Transverse colon (tissue), 4 donors: ENCODE data around the gene TTC39C. TPM values are rescaled to one million over a fixed set of nuclear protein-coding genes. Genes with fewer than 3 reads are reported as not detected.
A peak's percentile ranks its signal among the peaks of the same experiment; 100 is the strongest.

Experiments used
- DNase-seq: peaks from one replicate; pipeline ENCODE4 v3.0.0-alpha.2; 2019
- H3K27ac ChIP-seq, 4 donors: fragments of 200-600 bp; sonication (generic); 2 replicates each; pipeline ENCODE4 v1.5.1; 2016 to 2018; ENCODE audit warnings: inconsistent platforms in 4 of 4
- H3K27me3 ChIP-seq: fragments of 200-600 bp; sonication (generic); 2 replicates; pipeline ENCODE4 v1.5.1; 2017; ENCODE audit warnings: inconsistent platforms
- H3K36me3 ChIP-seq, 4 donors: fragments of 200-600 bp; sonication (generic); 2 replicates each; pipeline ENCODE4 v1.5.1; 2017 to 2019; ENCODE audit warnings: inconsistent platforms in 4 of 4
- H3K4me1 ChIP-seq, 4 donors: fragments of 200-600 bp; sonication (generic); 2 replicates each; pipeline ENCODE4 v1.5.1; 2017 to 2020; ENCODE audit warnings: inconsistent platforms in 4 of 4
- H3K4me3 ChIP-seq, 4 donors: fragments of 200-600 bp; sonication (generic); 1 replicate in 1 of 4; 2 replicates in 3 of 4; pipeline versions ENCODE4 v1.5.1 to v1.6.1; 2017 to 2019; ENCODE audit warnings: inconsistent platforms in 4 of 4
- H3K9me3 ChIP-seq, 2 donors: fragments of 200-600 bp; sonication (generic); 2 replicates each; pipeline ENCODE4 v1.5.1; 2017 to 2019; ENCODE audit warnings: inconsistent platforms in 2 of 2
- CTCF ChIP-seq, 5 experiments: fragments of 200-600 bp in 3 of 5; fragments of 450-650 bp in 2 of 5; sonication (generic) in 3 of 5; IDR thresholded peaks; 1 replicate in 2 of 5; 2 replicates in 3 of 5; pipeline ENCODE4 v1.5.1; 2016 to 2017; ENCODE audit warnings: antibody characterized with exemption in 5 of 5, inconsistent platforms in 3 of 5, mild to moderate bottlenecking in 2 of 5, moderate library complexity in 1 of 5
- EP300 ChIP-seq: sonication (generic); formaldehyde crosslinking; IDR thresholded peaks from one replicate; pipeline ENCODE4 v1.6.1; 2017; ENCODE audit warnings: antibody characterized with exemption, low read depth
- POLR2A ChIP-seq: fragments of 450-650 bp; IDR thresholded peaks from one replicate; pipeline ENCODE4 v1.6.1; 2016; ENCODE audit warnings: antibody characterized with exemption, mild to moderate bottlenecking, moderate library complexity
- POLR2AphosphoS5 ChIP-seq, 3 donors: sonication (generic); formaldehyde crosslinking; IDR thresholded peaks; one replicate each; pipeline ENCODE4 v1.6.1; 2016; ENCODE audit warnings: antibody characterized with exemption in 3 of 3
- WGBS, 2 donors: methylation state at CpG; one replicate each; pipeline ENCODE4 v1.1.5; 2018; ENCODE audit warnings: low coverage in 1 of 2; 5-methylcytosine and 5-hydroxymethylcytosine counted together
- in situ Hi-C, 4 donors: fragments of 200-750 bp; cut with MboI; loops; one replicate each; pipeline versions ENCODE4 v1.15.0 to v1.15.1; 2017; ENCODE audit warnings: low sequenced_read_pairs in 3 of 4, low pct_ligation_motif_present in 1 of 4, low pct_unique_long_range_greater_than_20kb in 1 of 4
- intact Hi-C: fragments of 100-400 bp; cut with DNase I; formaldehyde crosslinking; loops from one replicate; pipeline ENCODE4 v1.15.1; 2023; ENCODE audit warnings: low total_unique reads
- total RNA-seq, 4 donors: library from RNA; depleted of rRNA; stranded (reverse); fragments of >200 nt; gene quantifications; one replicate each; pipeline ENCODE4 v1.1.0, GENCODE V29; 2016

The TTC39C gene
- total RNA-seq, 4 donors from 2014 or later: 4.8 to 18.4 (median 7.4) TPM

DNA sequence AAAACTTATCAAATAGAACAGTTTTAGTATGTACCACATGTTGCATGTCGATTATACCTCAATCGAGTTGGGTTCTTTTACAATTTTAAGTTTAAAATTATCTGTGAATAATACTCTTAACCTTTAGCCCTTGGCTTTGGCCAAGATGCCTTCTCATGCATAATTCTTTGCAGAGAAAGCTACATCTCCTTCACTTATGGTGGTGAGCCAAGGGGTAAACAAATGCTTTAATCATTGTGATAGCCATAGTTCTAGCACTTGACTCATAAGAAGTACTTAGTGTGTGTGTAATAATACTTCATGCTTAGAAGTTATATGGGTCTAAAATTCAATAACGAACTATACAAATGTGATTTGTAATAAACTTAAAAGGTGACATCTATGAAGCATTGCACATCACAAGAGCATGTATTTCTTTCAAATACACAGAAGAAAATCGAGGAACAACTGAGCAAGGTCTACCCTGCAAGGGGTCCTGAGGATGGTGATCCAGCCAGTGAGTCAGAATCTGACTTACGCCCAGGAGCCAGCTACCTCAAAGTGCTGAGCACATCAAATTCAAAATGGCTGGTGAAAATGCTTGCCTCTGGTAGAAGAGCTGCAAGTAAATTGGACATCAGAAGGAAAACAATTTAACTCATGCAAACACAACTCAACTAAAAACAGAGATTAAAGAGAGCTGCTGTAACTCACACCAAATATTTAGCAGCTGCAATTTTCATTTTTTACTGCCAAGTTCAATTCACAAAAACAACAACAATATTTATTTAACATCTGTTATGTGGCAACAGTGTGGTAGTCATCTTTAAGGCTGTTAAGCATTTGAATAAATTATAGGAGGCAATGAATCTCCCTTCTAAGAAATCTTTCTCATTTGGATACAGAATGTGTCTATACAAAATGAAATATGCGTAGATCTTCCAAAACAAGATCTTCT is 23.8 kb upstream of the TTC39C start:
- peaks cover 0 to 8% (median 7%) of the 10 kb centered on the region in 4 donors for H3K4me1 ChIP-seq
- H3K4me3 ChIP-seq: no peak overlapping the region
- no peaks in the 10 kb centered on the region for H3K9me3 ChIP-seq
- TF ChIP-seq POLR2AphosphoS5 (IDR thresholded peaks at IDR 0.05): no peak
- TF ChIP-seq CTCF (IDR thresholded peaks at IDR 0.05): no peak
- H3K27ac ChIP-seq: no peak overlapping the region
- intact Hi-C loops (no loop called here), in situ Hi-C loops (no loop called here)
- H3K27me3 ChIP-seq: no peaks in the 10 kb centered on the region
- WGBS, 2 donors: 70 to 79% methylated on average over 6 of the region's 6 CpGs
- DNase-seq: no peak
- H3K36me3 ChIP-seq: no peaks in the 10 kb centered on the region

- peaks cover 0 to 8% (median 7%) of the 10 kb centered on the region in 4 donors for H3K4me1 ChIP-seq
- H3K27me3 ChIP-seq: no peaks in the 10 kb centered on the region
- H3K4me3 ChIP-seq: no peak overlapping the region
- no peaks in the 10 kb centered on the region for H3K36me3 ChIP-seq
- intact Hi-C loops (no loop called here), in situ Hi-C loops (no loop called here)
- WGBS, 2 donors: 75 to 77% methylated on average over 4 to 7 of the region's 7 CpGs
- H3K27ac ChIP-seq: peak overlapping the region; percentile 9 to 50 (median 23)
- H3K9me3 ChIP-seq: no peaks in the 10 kb centered on the region
- no peak for DNase-seq
- TF ChIP-seq POLR2AphosphoS5 (IDR thresholded peaks at IDR 0.05) (peak in 2 of 3 donors; percentile 17 to 21), POLR2A (peak; percentile 39), EP300 (no peak)
These were observed 22.2 kb upstream of the TTC39C start for GRCh38 chr18:23992089-23992940.

GRCh38 chr18:23992941-23993280 is 21.6 kb upstream of the TTC39C start:
- H3K36me3 ChIP-seq: no peaks in the 10 kb centered on the region
- no peak overlapping the region for H3K4me3 ChIP-seq
- H3K4me1 ChIP-seq: peaks cover 0 to 12% (median 8%) of the 10 kb centered on the region in 4 donors
- TF ChIP-seq CTCF (IDR thresholded peaks at IDR 0.05) (no peak), POLR2AphosphoS5 (IDR thresholded peaks at IDR 0.05) (no peak), EP300 (no peak), POLR2A (no peak)
- no peaks in the 10 kb centered on the region for H3K27me3 ChIP-seq
- H3K9me3 ChIP-seq: no peaks in the 10 kb centered on the region
- DNase-seq: no peak
- intact Hi-C loops (no loop called here), in situ Hi-C loops (no loop called here)
- H3K27ac ChIP-seq: peak overlapping the region in 3 of 4 donors; percentile 9 to 50 (median 28)
- 74% methylated on average over 2 of the region's 2 CpGs for WGBS, 2 donors

DNA sequence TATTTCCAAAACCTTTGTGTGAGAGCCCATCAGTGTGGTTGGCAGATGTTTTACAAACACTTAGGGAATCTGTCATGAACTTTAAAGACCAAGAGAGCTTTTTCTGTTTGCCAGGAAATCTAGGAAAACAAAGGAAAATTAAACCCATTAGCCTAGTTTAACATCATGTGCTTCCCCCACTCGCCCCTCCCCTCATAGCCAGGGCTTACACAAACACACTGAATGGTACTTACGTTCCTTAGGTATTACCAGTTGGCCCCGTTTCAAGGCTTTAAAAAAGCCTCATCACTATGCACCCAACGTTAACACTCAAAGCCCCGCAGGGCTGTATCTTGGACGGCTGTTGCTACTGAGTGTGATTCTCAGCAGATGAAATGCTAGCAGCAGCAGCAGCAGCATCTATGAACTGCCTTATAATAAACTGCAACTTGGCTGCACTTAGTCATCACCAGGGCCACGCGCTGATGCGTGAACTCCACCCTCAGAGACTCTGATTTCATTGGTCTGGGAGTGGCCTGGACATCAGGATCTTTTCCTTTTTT is 20.1 kb upstream of the TTC39C start:
- Histone ChIP-seq H3K27me3 (no peaks in the 10 kb centered on the region), H3K9me3 (no peaks in the 10 kb centered on the region), H3K27ac (peak overlapping the region; percentile 1 to 66 (median 42)), H3K4me3 (no peak overlapping the region), H3K36me3 (no peaks in the 10 kb centered on the region), H3K4me1 (peaks cover 0 to 22% (median 15%) of the 10 kb centered on the region in 4 donors)
- TF ChIP-seq POLR2A (peak; percentile 12), POLR2AphosphoS5 (IDR thresholded peaks at IDR 0.05) (peak; percentile 13 to 46 (median 23)), CTCF (IDR thresholded peaks at IDR 0.05) (no peak), EP300 (no peak)
- WGBS, 2 donors: 7 to 18% methylated on average over 6 to 9 of the region's 9 CpGs
- in situ Hi-C loops (no loop called here), intact Hi-C loops (no loop called here)
- peak; percentile 30 for DNase-seq
